GM12892 (cell line): ENCODE measurements around the gene STPG2.
"Not testable (repeated sequence)": the region's sequence is repeated elsewhere in the genome, so short reads cannot be mapped to it uniquely, and the experiment has no call there.

ENCODE experiments used
- DNase-seq: peaks from one replicate; pipeline ENCODE4 v3.0.0; 2011; ENCODE audit not compliant: insufficient read length
- FAIRE-seq: peaks from 2 replicates; lab custom pipeline; 2011; peaks lifted over from hg19 to GRCh38; lab: Jason Lieb, UNC
- POLR2A ChIP-seq: IDR thresholded peaks from 2 replicates; pipeline ENCODE4 v1.6.1; 2011; ENCODE audit warnings: low read depth, low read length, control low read depth
- POLR2AphosphoS5 ChIP-seq: IDR thresholded peaks from 2 replicates; pipeline ENCODE4 v1.6.1; 2011; ENCODE audit warnings: low read depth, low read length, control low read depth
- TAF1 ChIP-seq: IDR thresholded peaks from 2 replicates; pipeline ENCODE4 v1.6.1; 2011; ENCODE audit warnings: low read depth, mild to moderate bottlenecking, control low read depth, low read length, borderline replicate concordance

STPG2 gene

DNA sequence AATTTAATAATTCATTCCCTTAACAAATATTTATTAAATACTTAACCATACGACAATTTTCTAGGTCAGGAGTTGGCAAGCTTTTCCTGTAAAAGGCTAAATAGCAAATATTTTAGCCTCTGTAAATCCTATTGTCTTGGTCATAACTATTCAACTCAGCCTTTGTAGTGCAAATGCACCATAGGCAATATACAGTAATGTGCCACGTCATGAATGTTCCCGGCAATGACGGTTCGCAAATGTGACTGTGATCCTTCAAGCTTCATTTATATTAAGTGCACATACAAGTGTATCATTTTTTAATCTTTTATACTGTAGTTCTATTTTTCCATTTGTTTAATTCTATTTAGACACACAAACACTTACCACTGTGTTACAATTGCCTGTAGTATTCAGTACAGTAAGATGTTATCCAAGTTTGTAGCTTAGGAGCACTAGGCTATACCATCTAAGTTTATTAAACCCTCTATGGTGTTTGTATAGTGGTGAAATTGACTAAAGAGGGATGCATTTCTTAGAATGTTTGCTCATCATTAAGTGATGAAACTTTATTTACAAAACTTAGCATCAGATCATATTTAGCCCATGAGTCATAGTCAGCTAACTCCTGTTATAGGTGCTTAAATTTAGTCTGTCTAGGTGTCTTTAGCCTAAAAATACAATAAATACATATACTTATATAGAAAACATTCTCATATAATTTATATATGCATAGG lies 553.6 kb downstream of the STPG2 start:
- TF ChIP-seq TAF1 (no peak), POLR2AphosphoS5 (no peak)
- FAIRE-seq = no peak
- no peak for DNase-seq

DNA sequence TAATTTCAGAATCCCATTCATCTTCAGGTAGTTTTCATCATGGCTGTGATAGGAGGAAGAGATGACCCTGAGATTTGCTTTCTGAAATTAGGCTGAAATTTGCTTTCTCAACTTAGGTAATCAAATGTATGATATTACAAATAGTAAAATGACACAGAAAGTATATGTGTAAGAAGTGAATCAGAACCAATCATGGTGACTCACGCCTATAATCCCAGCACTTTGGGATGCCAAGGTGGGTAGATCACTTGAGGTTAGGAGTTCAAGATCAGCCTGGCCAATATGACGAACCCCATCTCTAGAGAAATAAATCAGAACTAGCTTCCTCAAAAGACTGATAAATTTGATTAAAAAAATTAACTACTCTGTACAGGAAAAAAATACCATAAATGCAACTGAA lies 555.4 kb downstream of the STPG2 start:
- DNase-seq = no peak
- FAIRE-seq = no peak
- TF ChIP-seq TAF1 = no peak
- TF ChIP-seq POLR2A = no peak
- no peak for TF ChIP-seq POLR2AphosphoS5

GRCh38 chr4:97585274-97585673 lies 558.0 kb downstream of the STPG2 start:
- FAIRE-seq = no peak
- TF ChIP-seq POLR2A = no peak
- no peak for TF ChIP-seq TAF1
- no peak for TF ChIP-seq POLR2AphosphoS5
- DNase-seq = no peak

DNA sequence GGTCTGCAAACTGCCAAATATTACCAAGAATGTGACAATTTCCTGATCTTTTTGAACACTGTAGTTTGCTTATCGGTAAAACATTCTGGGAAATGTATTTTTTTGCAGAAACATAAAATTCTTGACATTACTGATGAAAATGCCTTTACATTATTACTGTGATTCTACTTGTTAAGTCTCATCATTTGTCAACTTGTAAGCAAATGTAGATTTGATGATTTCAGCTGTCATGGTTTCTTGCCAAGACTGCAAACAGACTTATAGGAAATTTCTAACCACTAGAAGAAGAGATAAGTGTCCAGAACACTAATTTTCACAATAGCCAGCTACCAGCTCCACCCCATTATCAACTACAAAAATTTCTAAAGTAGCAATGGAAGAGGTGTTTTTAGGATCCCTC lies 560.4 kb downstream of the STPG2 start:
- TF ChIP-seq POLR2A (no peak), TAF1 (no peak), POLR2AphosphoS5 (no peak)
- FAIRE-seq (no peak), DNase-seq (no peak)

- TF ChIP-seq POLR2A (no peak), TAF1 (no peak), POLR2AphosphoS5 (no peak)
- DNase-seq = no peak
- FAIRE-seq = no peak
These were observed 566.3 kb downstream of the STPG2 start for GRCh38 chr4:97577004-97577403.

DNA sequence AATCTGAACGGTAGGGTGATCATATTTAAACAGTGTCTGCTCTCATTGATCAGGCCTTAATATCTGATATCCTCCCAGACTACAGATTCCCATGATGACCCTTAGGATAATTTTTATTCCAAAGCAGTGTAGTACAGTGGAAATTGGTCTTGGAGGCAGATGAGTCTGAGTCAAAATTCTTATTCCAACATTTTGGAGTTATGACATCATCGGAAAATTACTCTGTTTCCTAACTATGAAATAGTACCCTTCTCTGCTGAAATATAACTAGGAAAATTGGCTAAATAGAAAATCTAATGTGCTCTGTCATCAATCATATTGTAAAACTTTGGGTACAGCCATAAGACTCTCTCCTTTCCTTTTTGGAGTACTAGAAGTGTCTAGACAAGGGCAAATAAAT lies 583.3 kb downstream of the STPG2 start:
- FAIRE-seq (no peak), DNase-seq (no peak)
- no peak for TF ChIP-seq TAF1
- TF ChIP-seq POLR2AphosphoS5 = no peak
- no peak for TF ChIP-seq POLR2A

GRCh38 chr4:97558204-97558778 lies 585.0 kb downstream of the STPG2 start:
- no peak for DNase-seq
- TF ChIP-seq POLR2A (no peak), POLR2AphosphoS5 (no peak), TAF1 (no peak)
- FAIRE-seq = no peak

- DNase-seq, FAIRE-seq: not testable (repeated sequence)
These were observed 592.6 kb downstream of the STPG2 start for GRCh38 chr4:97550637-97551036.

GRCh38 chr4:97548943-97549583 lies 594.2 kb downstream of the STPG2 start:
- DNase-seq = no peak
- FAIRE-seq = no peak
- TF ChIP-seq TAF1 (no peak), POLR2AphosphoS5 (no peak), POLR2A (no peak)

GRCh38 chr4:97548186-97548585 lies 595.1 kb downstream of the STPG2 start:
- no peak for TF ChIP-seq POLR2A
- TF ChIP-seq POLR2AphosphoS5 = no peak
- TF ChIP-seq TAF1 = no peak
- DNase-seq (no peak), FAIRE-seq (no peak)

GRCh38 chr4:97531351-97531750 lies 611.9 kb downstream of the STPG2 start:
- FAIRE-seq (no peak), DNase-seq (no peak)
- TF ChIP-seq TAF1 (no peak), POLR2A (no peak), POLR2AphosphoS5 (no peak)

GRCh38 chr4:97530676-97531075 lies 612.6 kb downstream of the STPG2 start:
- TF ChIP-seq TAF1 = no peak
- no peak for TF ChIP-seq POLR2AphosphoS5
- no peak for TF ChIP-seq POLR2A

More at GRCh38 chr4:97530676-97531075, 612.6 kb downstream of the STPG2 start:
- FAIRE-seq (no peak), DNase-seq (no peak)
